Spleen (tissue), 11 donors: Measurements from ENCODE around the gene RNF214. TPM values are rescaled to one million over a fixed set of nuclear protein-coding genes. Genes with fewer than 3 reads are reported as not detected.
A peak's percentile ranks its signal among the peaks of the same experiment; 100 is the strongest.
"Not testable (repeated sequence)": the region's sequence is repeated elsewhere in the genome, so short reads cannot be mapped to it uniquely, and the experiment has no call there.

Experiments used
- DNase-seq: peaks from one replicate; pipeline ENCODE4 v3.0.0-alpha.2; 2020
- H3K27ac ChIP-seq, 8 donors: fragments of 200-600 bp; sonication (generic) in 7 of 8; 1 replicate in 4 of 8; 2 replicates in 4 of 8; pipeline versions ENCODE4 v1.5.0 to v1.8.0; 2016 to 2021; ENCODE audit warnings: inconsistent platforms in 4 of 8, mild to moderate bottlenecking in 4 of 8, moderate library complexity in 1 of 8
- H3K27me3 ChIP-seq, 7 donors: fragments of 200-600 bp; sonication (generic) in 6 of 7; replicated peaks in 1 of 7; 1 replicate in 4 of 7; 2 replicates in 3 of 7; pipeline versions ENCODE4 v1.5.0 to v1.8.0; 2016 to 2021; ENCODE audit warnings: inconsistent platforms in 3 of 7, mild to moderate bottlenecking in 1 of 7
- H3K36me3 ChIP-seq, 6 donors: fragments of 200-600 bp; sonication (generic) in 5 of 6; 1 replicate in 4 of 6; 2 replicates in 2 of 6; pipeline versions ENCODE4 v1.5.0 to v1.8.0; 2016 to 2021; ENCODE audit warnings: inconsistent platforms in 2 of 6
- H3K4me1 ChIP-seq, 6 donors: fragments of 200-600 bp; sonication (generic) in 5 of 6; 1 replicate in 3 of 6; 2 replicates in 3 of 6; pipeline versions ENCODE4 v1.5.0 to v1.8.0; 2016 to 2021; ENCODE audit warnings: inconsistent platforms in 3 of 6
- H3K4me3 ChIP-seq, 8 donors: fragments of 200-600 bp; sonication (generic) in 7 of 8; 1 replicate in 4 of 8; 2 replicates in 4 of 8; pipeline versions ENCODE4 v1.5.0 to v1.8.0; 2016 to 2021; ENCODE audit warnings: inconsistent platforms in 4 of 8, mild to moderate bottlenecking in 4 of 8, moderate library complexity in 2 of 8
- H3K9me3 ChIP-seq, 8 donors: fragments of 200-600 bp; sonication (generic) in 7 of 8; 1 replicate in 4 of 8; 2 replicates in 4 of 8; pipeline versions ENCODE4 v1.5.0 to v1.8.0; 2016 to 2021; ENCODE audit warnings: inconsistent platforms in 4 of 8
- CTCF ChIP-seq, 11 experiments: fragments of 200-600 bp in 7 of 11; fragments of 450-650 bp in 4 of 11; sonication (generic) in 4 of 11; IDR thresholded peaks in 8 of 11; conservative IDR thresholded peaks in 3 of 11; 1 replicate in 7 of 11; 2 replicates in 4 of 11; pipeline versions ENCODE4 v1.4.0 to v1.8.0; 2016 to 2021; ENCODE audit warnings: antibody characterized with exemption in 11 of 11, inconsistent platforms in 4 of 11, mild to moderate bottlenecking in 1 of 11
- POLR2A ChIP-seq, 3 donors: fragments of 450-650 bp; IDR thresholded peaks; one replicate each; pipeline ENCODE4 v1.5.1; 2017; ENCODE audit warnings: antibody characterized with exemption in 3 of 3, mild to moderate bottlenecking in 1 of 3
- POLR2AphosphoS5 ChIP-seq, 3 donors: sonication (generic); formaldehyde crosslinking; IDR thresholded peaks; one replicate each; pipeline ENCODE4 v1.5.1; 2017; ENCODE audit warnings: antibody characterized with exemption in 3 of 3
- WGBS, 5 donors: extraction: QIAGEN DNeasy Blood & Tissue Kit in 3 of 5; methylation state at CpG; one replicate each; pipeline versions ENCODE4 v1.1.5 to v1.1.7; 2013 to 2018; 5-methylcytosine and 5-hydroxymethylcytosine counted together
- intact Hi-C: fragments of 100-400 bp; cut with DNase I; formaldehyde crosslinking; loops from one replicate; pipeline ENCODE4 v1.15.0; 2023; ENCODE audit warnings: low total_unique reads
- polyA plus RNA-seq, 3 donors: library from polyadenylated mRNA; stranded (reverse); fragments of 200-250 nt; gene quantifications; one replicate each; pipeline ENCODE4 v1.2.1, GENCODE V29; 2013
- total RNA-seq, 7 donors: library from RNA; depleted of rRNA in 3 of 7; stranded (reverse); fragments of >200 nt in 3 of 7; fragmentation: NEBNext Ultra II Directional in 4 of 7; extraction: Animal tissue kit (Norgen Biotek cat#: 25700) in 4 of 7; gene quantifications; one replicate each; pipeline versions ENCODE4 v1.1.0 to v1.2.1, GENCODE V29; 2016 to 2021
- donor health status: healthy with polysubstance abuse.
- donor health status: DM: no; HTN: no; CAD: no; lungs with moderate emphysema.
- donor health status: DM: no; HTN: no; CAD: no.
- donor health status: Bipolar disorder and iron deficiency.
- donor health status: healthy.
- donor health status: DM: no; HTN: no; CAD: no.
- donor health status: DM: yes; HTN: yes; CAD: no.

Gene RNF214
- total and polyA plus RNA-seq, 10 donors: 5.6 to 29.6 (median 19.6) TPM

GRCh38 chr11:117316197-117316961 lies 83.9 kb downstream of the RNF214 start, which contains the start of gene BACE1:
Gene BACE1 (minus strand): TSS chr11:117316256. CDS start chr11:117315795, 461 bp downstream.
- TF ChIP-seq POLR2AphosphoS5 (IDR thresholded peaks at IDR 0.05) (peak; percentile 67 to 74 (median 73)), POLR2A (IDR thresholded peaks at IDR 0.05) (no peak), CTCF (IDR thresholded peaks at IDR 0.05 in 8 of 11, conservative IDR thresholded peaks at IDR 0.05 in 3 of 11) (peak in 3 of 11 experiments; percentile 18 to 38 (median 37))
- WGBS, 5 donors: 12 to 23% (median 15%) methylated on average over 20 to 29 of the region's 29 CpGs
- peaks cover 16 to 48% (median 37%) of the 10 kb centered on the region in 6 donors for H3K4me1 ChIP-seq
- H3K9me3 ChIP-seq: no peaks in the 10 kb centered on the region
- DNase-seq: peak; percentile 86
- no peaks in the 10 kb centered on the region for H3K36me3 ChIP-seq
- peak within 1 kb of the TSS; percentile 51 to 83 (median 64) for H3K4me3 ChIP-seq
- H3K27me3 ChIP-seq: peaks cover 0 to 38% (median 7%) of the 10 kb centered on the region in 7 donors
- intact Hi-C loops: no loop called here
- H3K27ac ChIP-seq: peak within 1 kb of the TSS in 7 of 8 donors; percentile 20 to 74 (median 67)

- Histone ChIP-seq H3K4me3 (no peak overlapping the region), H3K27me3 (peaks cover 0 to 38% (median 7%) of the 10 kb centered on the region in 7 donors), H3K4me1 (peaks cover 13 to 33% (median 29%) of the 10 kb centered on the region in 6 donors), H3K27ac (no peak overlapping the region), H3K36me3 (no peaks in the 10 kb centered on the region), H3K9me3 (no peaks in the 10 kb centered on the region)
- DNase-seq: no peak
- intact Hi-C loops: no loop called here
- 86 to 93% (median 89%) methylated on average over 7 of the region's 7 CpGs for WGBS, 5 donors
- TF ChIP-seq POLR2AphosphoS5 (IDR thresholded peaks at IDR 0.05) (no peak), CTCF (IDR thresholded peaks at IDR 0.05 in 8 of 11, conservative IDR thresholded peaks at IDR 0.05 in 3 of 11) (no peak)
Measured at GRCh38 chr11:117318738-117319137, 86.3 kb downstream of the RNF214 start.

DNA sequence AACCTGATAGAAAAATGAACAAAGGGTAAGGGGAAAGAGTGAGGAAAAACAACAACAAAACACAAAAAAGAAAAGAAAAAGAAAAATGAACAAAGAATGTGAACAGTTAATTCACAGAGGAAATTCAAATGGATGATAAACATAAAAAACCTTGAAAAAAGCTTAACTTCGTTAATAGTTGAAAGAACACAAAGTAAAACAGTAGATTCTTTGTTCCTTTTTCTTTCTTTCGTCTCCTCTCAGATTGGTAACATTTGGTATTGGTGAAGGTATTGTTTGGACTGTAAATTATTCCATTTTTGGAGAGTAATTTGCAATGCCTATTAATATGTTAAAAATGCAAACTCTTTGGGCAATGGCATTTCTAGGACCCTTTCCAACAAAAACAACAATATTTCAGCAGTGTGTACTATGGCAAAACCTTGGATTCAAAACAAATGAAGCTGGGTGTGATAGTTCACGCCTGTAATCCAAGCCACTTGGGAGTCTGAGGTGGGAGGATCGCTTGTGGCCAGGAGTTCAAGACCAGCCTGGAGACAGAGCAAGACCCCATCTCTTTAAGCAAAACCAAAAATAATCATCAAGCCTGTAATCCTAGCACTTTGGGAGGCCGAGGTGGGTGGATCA lies 86.9 kb downstream of the RNF214 start:
- intact Hi-C loops: no loop called here
- H3K36me3 ChIP-seq: no peaks in the 10 kb centered on the region
- WGBS, 5 donors: 73 to 82% (median 81%) methylated on average over 5 of the region's 5 CpGs

DNA sequence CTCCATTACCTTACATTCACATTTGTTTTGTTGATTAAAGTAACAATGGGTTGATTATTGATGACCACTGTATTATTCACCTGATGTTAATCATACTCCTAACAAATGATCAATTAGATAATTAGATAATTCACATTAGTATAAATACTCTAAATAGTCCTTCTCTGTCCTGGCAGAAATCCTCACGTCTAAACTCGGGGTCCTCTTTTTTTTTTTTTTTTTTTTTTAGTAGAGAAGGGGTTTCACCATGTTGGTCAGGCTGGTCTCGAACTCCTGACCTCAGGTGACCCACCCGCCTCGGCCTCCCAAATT lies 94.7 kb downstream of the RNF214 start:
- not testable (repeated sequence) for DNase-seq, H3K36me3 ChIP-seq, H3K9me3 ChIP-seq, H3K27me3 ChIP-seq
- H3K4me3 ChIP-seq: peak overlapping the region; percentile 71 to 95 (median 86)
- H3K4me1 ChIP-seq: peaks cover 6 to 33% (median 13%) of the 10 kb centered on the region in 6 donors
- WGBS, 5 donors: 5 to 16% (median 14%) methylated on average over 5 of the region's 5 CpGs
- H3K27ac ChIP-seq: peak overlapping the region in 7 of 8 donors; percentile 83 to 93 (median 90)
- intact Hi-C loops: loop anchor here (10.0 kb wide), 1 partner anchor 92 kb away; the partner anchor contains the start of genes PCSK7 and RNF214

More for the DNA sequence above, 86.9 kb downstream of the RNF214 start:
- no peak overlapping the region for H3K4me3 ChIP-seq
- no peak overlapping the region for H3K27ac ChIP-seq
- H3K9me3 ChIP-seq: no peaks in the 10 kb centered on the region
- DNase-seq: peak; percentile 3
- peaks cover 7 to 27% (median 23%) of the 10 kb centered on the region in 6 donors for H3K4me1 ChIP-seq
- TF ChIP-seq POLR2AphosphoS5 (IDR thresholded peaks at IDR 0.05) (no peak), POLR2A (IDR thresholded peaks at IDR 0.05) (no peak), CTCF (IDR thresholded peaks at IDR 0.05 in 8 of 11, conservative IDR thresholded peaks at IDR 0.05 in 3 of 11) (no peak)
- H3K27me3 ChIP-seq: peaks cover 0 to 34% (median 7%) of the 10 kb centered on the region in 7 donors
